HepG2 (cell line): Measurements from ENCODE around the gene SFT2D2.

ENCODE experiments used
- CTCF ChIP-seq: sonication (generic); formaldehyde crosslinking; IDR thresholded peaks from 2 replicates; pipeline ENCODE4 v1.5.0; 2020; ENCODE audit warnings: mild to moderate bottlenecking, missing genetic modification reagents, moderate library complexity
- MAX ChIP-seq: IDR thresholded peaks from 2 replicates; pipeline ENCODE4 v1.6.1; 2012; ENCODE audit warnings: inconsistent platforms
- MAZ ChIP-seq, 2 experiments: sonication (generic) in 1 of 2; formaldehyde crosslinking in 1 of 2; IDR thresholded peaks; 2 replicates each; pipeline versions ENCODE4 v1.5.0 to v1.6.1; 2012 to 2020; ENCODE audit warnings: low read depth in 2 of 2, mild to moderate bottlenecking in 2 of 2, borderline replicate concordance in 1 of 2, improper control_type of control experiment in 1 of 2, low read length in 1 of 2, missing genetic modification reagents in 1 of 2, moderate library complexity in 1 of 2
- NRL ChIP-seq: sonication (generic); formaldehyde crosslinking; IDR thresholded peaks from 2 replicates; pipeline ENCODE4 v1.5.0; 2020; ENCODE audit warnings: missing genetic modification reagents, mild to moderate bottlenecking, moderate library complexity, borderline replicate concordance
- PRDM4 ChIP-seq: sonication (generic); formaldehyde crosslinking; IDR thresholded peaks from 2 replicates; pipeline ENCODE4 v1.9.0; 2021; ENCODE audit warnings: missing genetic modification reagents, borderline replicate concordance
- PTBP1 ChIP-seq: fragments of 200-400 bp; formaldehyde crosslinking; IDR thresholded peaks from 2 replicates; pipeline ENCODE4 v1.6.1; 2018; ENCODE audit warnings: low read length, low read depth; ENCODE audit not compliant: poor library complexity, severe bottlenecking
- ZFP37 ChIP-seq: sonication (generic); formaldehyde crosslinking; IDR thresholded peaks from 2 replicates; pipeline ENCODE4 v1.4.0; 2020; ENCODE audit warnings: missing genetic modification reagents, borderline replicate concordance
- ZNF121 ChIP-seq: sonication (generic); formaldehyde crosslinking; IDR thresholded peaks from 2 replicates; pipeline ENCODE4 v1.5.0; 2020; ENCODE audit warnings: mild to moderate bottlenecking, missing genetic modification reagents
- ZSCAN29 ChIP-seq: sonication (generic); formaldehyde crosslinking; conservative IDR thresholded peaks from 2 replicates; pipeline ENCODE4 v1.4.0; 2020; ENCODE audit warnings: mild to moderate bottlenecking, missing genetic modification reagents

- TF ChIP-seq PRDM4 (CRISPR knock-in tag) (no peak), MAX (no peak), NRL (CRISPR knock-in tag) (no peak), ZSCAN29 (CRISPR knock-in tag) (no peak), ZFP37 (CRISPR knock-in tag) (no peak), MAZ (IDR thresholded peaks at IDR 0.05; ENCODE audit: borderline replicate concordance, low read depth, low read length) (no peak), MAZ (CRISPR knock-in tag; IDR thresholded peaks at IDR 0.05; ENCODE audit: low read depth) (no peak), PTBP1 (no peak), ZNF121 (no peak), CTCF (CRISPR knock-in tag) (no peak)
Measured at GRCh38 chr1:168180148-168180524, 45.7 kb upstream of the SFT2D2 start.
